Gastroesophageal sphincter (tissue), 4 donors: ENCODE results near the gene LGALS7. TPM values are rescaled to one million over a fixed set of nuclear protein-coding genes. Genes with fewer than 3 reads are reported as not detected.

ENCODE experiments used
- ATAC-seq: fragments of 150-250 bp; one replicate; pipeline ENCODE4 v1.9.1; 2016; ENCODE audit warnings: mild to moderate bottlenecking, moderate library complexity
- H3K27ac ChIP-seq, 4 donors: fragments of 200-600 bp; sonication (generic) in 3 of 4; 1 replicate in 3 of 4; 2 replicates in 1 of 4; pipeline ENCODE4 v1.5.1; 2016 to 2019
- H3K27me3 ChIP-seq: fragments of 200-600 bp; sonication (generic); one replicate; pipeline ENCODE4 v1.5.1; 2019
- H3K36me3 ChIP-seq, 2 donors: fragments of 200-600 bp; sonication (generic); one replicate each; pipeline ENCODE4 v1.5.1; 2019; ENCODE audit warnings: control low read depth in 1 of 2
- H3K4me1 ChIP-seq, 3 donors: fragments of 200-600 bp; sonication (generic); 1 replicate in 2 of 3; 2 replicates in 1 of 3; pipeline ENCODE4 v1.5.1; 2016 to 2019; ENCODE audit warnings: control low read depth in 2 of 3
- H3K4me3 ChIP-seq, 2 donors: fragments of 200-600 bp; sonication (generic); one replicate each; pipeline ENCODE4 v1.5.1; 2019; ENCODE audit warnings: mild to moderate bottlenecking in 1 of 2, moderate library complexity in 1 of 2
- H3K9me3 ChIP-seq, 3 donors: fragments of 200-600 bp; sonication (generic); one replicate each; pipeline ENCODE4 v1.5.1; 2017 to 2019; ENCODE audit warnings: control low read depth in 2 of 3
- EP300 ChIP-seq: sonication (generic); formaldehyde crosslinking; IDR thresholded peaks from one replicate; pipeline ENCODE4 v1.6.1; 2017; ENCODE audit warnings: antibody characterized with exemption, mild to moderate bottlenecking
- POLR2A ChIP-seq, 2 donors: fragments of 450-650 bp; IDR thresholded peaks; one replicate each; pipeline ENCODE4 v1.6.1; 2017; ENCODE audit warnings: antibody characterized with exemption in 2 of 2, mild to moderate bottlenecking in 2 of 2, moderate library complexity in 1 of 2
- POLR2AphosphoS5 ChIP-seq: sonication (generic); formaldehyde crosslinking; IDR thresholded peaks from one replicate; pipeline ENCODE4 v1.6.1; 2017; ENCODE audit warnings: antibody characterized with exemption
- WGBS, 2 donors: methylation state at CpG; one replicate each; pipeline ENCODE4 v1.1.5; 2018; ENCODE audit warnings: low coverage in 1 of 2; 5-methylcytosine and 5-hydroxymethylcytosine counted together
- total RNA-seq, 4 donors: library from RNA; depleted of rRNA; stranded (reverse); fragments of >200 nt; gene quantifications; one replicate each; pipeline ENCODE4 v1.1.0, GENCODE V29; 2016
- TF ChIP-seq, protein P1 (sequence below), 4 experiments: fragments of 200-600 bp in 2 of 4; fragments of 450-650 bp in 2 of 4; sonication (generic) in 1 of 4; IDR thresholded peaks; one replicate each; pipeline ENCODE4 v1.5.1; 2017 to 2019; ENCODE audit warnings: antibody characterized with exemption in 4 of 4, mild to moderate bottlenecking in 2 of 4, moderate library complexity in 2 of 4

Gene LGALS7
- total RNA-seq, 4 donors from 2014 or later = 25.8 TPM; not detected in 3

DNA sequence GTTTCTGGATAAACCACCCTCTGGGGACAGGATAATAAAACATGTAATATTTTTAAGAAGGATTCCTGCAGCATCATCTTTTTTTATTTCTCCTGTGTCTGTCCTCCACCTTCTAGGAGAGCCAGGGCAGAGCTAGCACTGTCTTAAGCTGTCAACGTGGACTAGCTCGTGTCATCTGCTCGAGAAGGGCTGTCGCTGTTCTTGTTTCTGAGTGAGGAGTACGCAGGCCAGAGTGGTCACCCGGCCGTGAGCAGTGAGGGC lies 42.9 kb downstream of the LGALS7 start:
- Histone ChIP-seq H3K4me3 (no peak overlapping the region), H3K36me3 (peaks cover 0 to 64% of the 10 kb centered on the region in 2 donors), H3K9me3 (no peaks in the 10 kb centered on the region), H3K4me1 (peaks cover 0 to 71% (median 3%) of the 10 kb centered on the region in 3 donors), H3K27me3 (no peaks in the 10 kb centered on the region), H3K27ac (peak overlapping the region in 3 of 4 donors; percentile 5 to 80 (median 77))
- no peak for ATAC-seq
- TF ChIP-seq POLR2A (IDR thresholded peaks at IDR 0.05) = no peak
- TF ChIP-seq, protein P1, sequence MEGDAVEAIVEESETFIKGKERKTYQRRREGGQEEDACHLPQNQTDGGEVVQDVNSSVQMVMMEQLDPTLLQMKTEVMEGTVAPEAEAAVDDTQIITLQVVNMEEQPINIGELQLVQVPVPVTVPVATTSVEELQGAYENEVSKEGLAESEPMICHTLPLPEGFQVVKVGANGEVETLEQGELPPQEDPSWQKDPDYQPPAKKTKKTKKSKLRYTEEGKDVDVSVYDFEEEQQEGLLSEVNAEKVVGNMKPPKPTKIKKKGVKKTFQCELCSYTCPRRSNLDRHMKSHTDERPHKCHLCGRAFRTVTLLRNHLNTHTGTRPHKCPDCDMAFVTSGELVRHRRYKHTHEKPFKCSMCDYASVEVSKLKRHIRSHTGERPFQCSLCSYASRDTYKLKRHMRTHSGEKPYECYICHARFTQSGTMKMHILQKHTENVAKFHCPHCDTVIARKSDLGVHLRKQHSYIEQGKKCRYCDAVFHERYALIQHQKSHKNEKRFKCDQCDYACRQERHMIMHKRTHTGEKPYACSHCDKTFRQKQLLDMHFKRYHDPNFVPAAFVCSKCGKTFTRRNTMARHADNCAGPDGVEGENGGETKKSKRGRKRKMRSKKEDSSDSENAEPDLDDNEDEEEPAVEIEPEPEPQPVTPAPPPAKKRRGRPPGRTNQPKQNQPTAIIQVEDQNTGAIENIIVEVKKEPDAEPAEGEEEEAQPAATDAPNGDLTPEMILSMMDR (IDR thresholded peaks at IDR 0.05) = no peak
- TF ChIP-seq EP300 = no peak
- WGBS, 2 donors = 73% methylated on average over 5 of the region's 7 CpGs; no CpG with 5 or more reads in 1 of the 2 donors

DNA sequence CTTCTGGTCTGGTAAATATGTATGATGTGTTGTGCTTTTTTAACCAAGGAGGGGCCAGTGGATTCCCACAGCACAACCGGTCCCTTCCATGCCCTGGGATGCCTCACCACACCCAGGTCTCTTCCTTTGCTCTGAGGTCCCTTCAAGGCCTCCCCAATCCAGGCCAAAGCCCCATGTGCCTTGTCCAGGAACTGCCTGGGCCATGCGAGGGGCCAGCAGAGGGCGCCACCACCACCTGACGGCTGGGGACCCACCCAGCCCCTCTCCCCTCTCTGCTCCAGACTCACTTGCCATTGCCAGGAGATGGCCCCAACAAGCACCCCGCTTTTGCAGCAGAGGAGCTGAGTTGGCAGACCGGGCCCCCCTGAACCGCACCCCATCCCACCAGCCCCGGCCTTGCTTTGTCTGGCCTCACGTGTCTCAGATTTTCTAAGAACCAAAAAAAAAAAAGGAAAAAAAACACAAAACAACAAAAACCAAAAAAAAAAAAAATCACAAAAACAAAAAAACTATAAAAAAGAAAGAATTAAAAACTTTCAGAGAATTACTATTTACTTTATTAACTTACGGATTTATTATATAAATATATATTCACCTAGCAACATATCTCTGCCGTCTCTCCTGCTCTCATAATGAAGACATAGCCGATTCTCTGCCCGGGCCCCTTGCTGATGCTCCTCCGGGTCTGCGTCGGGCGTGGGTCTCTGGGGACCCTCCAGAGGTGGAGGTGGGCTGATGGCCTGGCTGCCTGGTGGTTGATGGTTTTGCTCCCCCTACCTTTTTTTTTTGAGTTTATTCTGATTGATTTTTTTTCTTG lies 43.5 kb downstream of the LGALS7 start:
- Histone ChIP-seq H3K36me3 (peaks cover 0 to 69% of the 10 kb centered on the region in 2 donors), H3K27me3 (no peaks in the 10 kb centered on the region), H3K27ac (peak overlapping the region in 3 of 4 donors; percentile 58 to 75 (median 64)), H3K4me1 (peaks cover 0 to 65% (median 3%) of the 10 kb centered on the region in 3 donors), H3K9me3 (no peaks in the 10 kb centered on the region), H3K4me3 (no peak overlapping the region)
- TF ChIP-seq POLR2AphosphoS5 = no peak
- TF ChIP-seq EP300 = no peak
- TF ChIP-seq, protein P1 (IDR thresholded peaks at IDR 0.05) = peak in 3 of 4 experiments; percentile 72 to 84 (median 76)
- TF ChIP-seq POLR2A (IDR thresholded peaks at IDR 0.05) = no peak
- WGBS, 2 donors = 73 to 85% methylated on average over 3 to 5 of the region's 17 CpGs
- peak; percentile 59 for ATAC-seq

GRCh38 chr19:38728752-38729541 lies 44.4 kb downstream of the LGALS7 start:
- no peaks in the 10 kb centered on the region for H3K27me3 ChIP-seq
- no peaks in the 10 kb centered on the region for H3K9me3 ChIP-seq
- ATAC-seq = no peak
- peaks cover 0 to 78% of the 10 kb centered on the region in 2 donors for H3K36me3 ChIP-seq
- TF ChIP-seq POLR2A (IDR thresholded peaks at IDR 0.05) (no peak), POLR2AphosphoS5 (no peak), EP300 (no peak)
- TF ChIP-seq, protein P1 (IDR thresholded peaks at IDR 0.05) = no peak
- H3K27ac ChIP-seq = peak overlapping the region in 3 of 4 donors; percentile 58 to 75 (median 64)
- WGBS, 2 donors = 80% methylated on average over 1 of the region's 37 CpGs; no CpG with 5 or more reads in 1 of the 2 donors
- no peak overlapping the region for H3K4me3 ChIP-seq
- peaks cover 0 to 59% (median 3%) of the 10 kb centered on the region in 3 donors for H3K4me1 ChIP-seq

DNA sequence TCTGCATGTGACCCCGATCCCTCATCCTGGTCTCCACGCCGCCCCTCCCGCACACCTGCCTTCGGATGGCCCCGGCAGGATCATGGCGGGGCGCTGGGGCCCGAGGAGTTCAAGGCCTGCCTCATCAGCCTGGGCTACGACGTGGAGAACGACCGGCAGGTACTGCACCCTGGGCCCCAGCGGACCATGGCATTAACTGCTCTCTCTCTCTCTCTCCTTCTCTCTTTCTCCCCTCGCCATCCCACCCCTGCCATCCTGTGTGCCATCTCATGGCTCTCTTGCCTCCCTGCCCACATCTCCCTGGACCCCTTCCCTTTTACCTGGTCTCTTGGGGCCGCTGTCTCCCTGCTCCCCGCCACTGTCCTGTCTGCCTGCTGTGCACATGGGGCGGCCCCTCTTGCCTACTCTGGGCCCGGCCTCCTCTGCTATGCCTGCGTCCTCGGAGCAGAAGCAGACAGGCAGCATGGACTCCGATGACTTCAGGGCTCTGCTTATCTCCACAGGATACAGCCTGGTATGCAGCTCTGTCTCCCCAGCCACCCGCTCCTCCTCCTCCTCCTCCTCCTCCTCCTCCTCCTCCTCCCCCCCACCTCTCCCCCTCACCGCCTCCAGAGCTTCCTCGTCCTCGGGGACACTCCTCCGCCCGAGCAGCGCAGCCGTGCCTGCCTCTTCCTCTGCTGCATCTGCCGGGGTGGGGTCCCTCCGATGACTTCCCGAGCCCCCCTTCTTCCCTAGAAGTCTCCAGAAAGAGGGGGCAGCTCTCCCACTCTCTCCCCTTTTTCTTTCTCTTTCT lies 45.3 kb downstream of the LGALS7 start:
- Histone ChIP-seq H3K27ac (peak overlapping the region in 3 of 4 donors; percentile 58 to 75 (median 64)), H3K36me3 (peaks cover 0 to 87% of the 10 kb centered on the region in 2 donors), H3K27me3 (no peaks in the 10 kb centered on the region), H3K4me1 (peaks cover 0 to 56% (median 3%) of the 10 kb centered on the region in 3 donors), H3K9me3 (no peaks in the 10 kb centered on the region), H3K4me3 (no peak overlapping the region)
- ATAC-seq = no peak
- 53 to 71% methylated on average over 12 to 21 of the region's 33 CpGs for WGBS, 2 donors
- no peak for TF ChIP-seq POLR2AphosphoS5
- TF ChIP-seq, protein P1 (IDR thresholded peaks at IDR 0.05) = no peak
- TF ChIP-seq EP300 = no peak
- TF ChIP-seq POLR2A (IDR thresholded peaks at IDR 0.05) = no peak
